ENCODE measurements around the gene ATP8A1. TPM values are rescaled to one million over a fixed set of nuclear protein-coding genes. Genes with fewer than 3 reads are reported as not detected.
"Not testable (repeated sequence)": the region's sequence is repeated elsewhere in the genome, so short reads cannot be mapped to it uniquely, and the experiment has no call there.

The ATP8A1 gene
- polyA plus RNA-seq, 12 donors: 5.7 to 18.2 (median 11.0) TPM; not detected in 1

- DNase-seq: no peak
Measured at GRCh38 chr4:42471896-42472295, 185.0 kb downstream of the ATP8A1 start.

GRCh38 chr4:42470023-42470422 is 186.9 kb downstream of the ATP8A1 start:
- DNase-seq: no peak

GRCh38 chr4:42467777-42468176 is 189.1 kb downstream of the ATP8A1 start:
- not testable (repeated sequence) for DNase-seq

GRCh38 chr4:42466273-42466844 is 190.5 kb downstream of the ATP8A1 start:
- no peak for DNase-seq

GRCh38 chr4:42464550-42465094 is 192.3 kb downstream of the ATP8A1 start:
- no peak for DNase-seq

- not testable (repeated sequence) for DNase-seq
Measured at GRCh38 chr4:42461216-42461615, 195.7 kb downstream of the ATP8A1 start.

GRCh38 chr4:42460043-42460442 is 196.9 kb downstream of the ATP8A1 start:
- DNase-seq: no peak

GRCh38 chr4:42458657-42459056 is 198.2 kb downstream of the ATP8A1 start:
- no peak for DNase-seq

- DNase-seq: no peak
Measured at GRCh38 chr4:42454755-42455420, 202.0 kb downstream of the ATP8A1 start.

GRCh38 chr4:42453612-42454011 is 203.3 kb downstream of the ATP8A1 start:
- DNase-seq: no peak

GRCh38 chr4:42452823-42453222 is 204.1 kb downstream of the ATP8A1 start:
- no peak for DNase-seq

- no peak for DNase-seq
Measured at GRCh38 chr4:42446823-42447222, 210.1 kb downstream of the ATP8A1 start.

- no peak for DNase-seq
Measured at GRCh38 chr4:42445038-42445437, 211.9 kb downstream of the ATP8A1 start.

- no peak for DNase-seq
Measured at GRCh38 chr4:42442601-42443000, 214.3 kb downstream of the ATP8A1 start.

- DNase-seq: no peak
Measured at GRCh38 chr4:42440083-42440482, 216.8 kb downstream of the ATP8A1 start.

- no peak for DNase-seq
Measured at GRCh38 chr4:42436928-42437565, 219.9 kb downstream of the ATP8A1 start.

- DNase-seq: no peak
Measured at GRCh38 chr4:42428036-42428435, 228.9 kb downstream of the ATP8A1 start.

GRCh38 chr4:42425146-42426065 is 231.5 kb downstream of the ATP8A1 start:
- DNase-seq: no peak

- DNase-seq: no peak
Measured at GRCh38 chr4:42420140-42420539, 236.8 kb downstream of the ATP8A1 start.

GRCh38 chr4:42417550-42417949 is 239.4 kb downstream of the ATP8A1 start:
- DNase-seq: no peak

GRCh38 chr4:42416017-42416416 is 240.9 kb downstream of the ATP8A1 start:
- no peak for DNase-seq

- no peak for DNase-seq
Measured at GRCh38 chr4:42415281-42415680, 241.6 kb downstream of the ATP8A1 start.

Data from muscle of arm (tissue), 12 donors.